Erythroblast (primary cell): ENCODE data around the gene PHF20.

ENCODE experiments used
- GATA1 ChIP-seq: IDR thresholded peaks from 2 replicates; pipeline ENCODE4 v1.6.1; 2011; ENCODE audit warnings: low read depth, mild to moderate bottlenecking, control low read depth, low read length, moderate library complexity
- POLR2A ChIP-seq: IDR thresholded peaks from 2 replicates; pipeline ENCODE4 v1.6.1; 2011; ENCODE audit warnings: mild to moderate bottlenecking, low read length

DNA sequence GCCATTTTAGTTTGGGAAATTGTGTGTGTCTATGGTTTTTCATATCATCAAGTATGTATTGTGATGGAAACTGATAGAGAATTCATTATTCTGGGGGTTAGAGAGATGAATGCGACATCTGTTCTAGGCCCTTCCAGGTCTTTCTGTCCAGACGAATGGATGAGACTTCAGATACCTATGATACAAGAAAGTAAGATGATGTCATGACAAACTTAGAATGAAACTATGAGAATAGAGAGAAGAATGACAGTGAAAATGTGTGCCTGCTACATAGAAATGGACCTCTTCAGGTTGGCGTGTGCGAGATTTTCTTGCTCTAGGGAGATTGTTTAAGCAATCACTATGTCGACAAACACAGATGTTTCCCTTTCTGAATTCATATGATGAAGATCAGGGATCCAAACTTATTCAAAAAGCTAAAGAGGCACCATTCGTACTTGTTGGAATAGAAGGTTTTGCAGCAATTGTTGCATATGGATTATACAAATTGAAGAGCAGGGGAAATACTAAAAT lies 106.4 kb downstream of the PHF20 start:
- no peak for TF ChIP-seq POLR2A
- TF ChIP-seq GATA1, result no peak
